Islet precursor cell (in vitro differentiated cells): Measurements from ENCODE around the gene OR4D11.

Experiments
- DNase-seq: peaks from one replicate; pipeline ENCODE4 v3.0.0-alpha.2; 2018

OR4D11 gene

GRCh38 chr11:59550368-59550841 is 47.0 kb downstream of the OR4D11 start:
- DNase-seq: peak; percentile 97

- peak; percentile 89 for DNase-seq
These were observed 47.7 kb downstream of the OR4D11 start for GRCh38 chr11:59550842-59551658.

GRCh38 chr11:59551659-59552521 is 48.5 kb downstream of the OR4D11 start:
- DNase-seq: peak; percentile 53

- peak; percentile 45 for DNase-seq
These were observed 49.5 kb downstream of the OR4D11 start for GRCh38 chr11:59552844-59553243.

- DNase-seq: peak; percentile 42
These were observed 49.9 kb downstream of the OR4D11 start for GRCh38 chr11:59553323-59553722.
